GDM1 (cell line): ENCODE data around the gene EIF4G3.
"Not testable (repeated sequence)": the region's sequence is repeated elsewhere in the genome, so short reads cannot be mapped to it uniquely, and the experiment has no call there.

ENCODE experiments used
- DNase-seq: peaks from one replicate; lab custom pipeline; 2025; lab: John Stamatoyannopoulos, UW

Gene EIF4G3

GRCh38 chr1:21176586-21177555 is at the start of gene EIF4G3:
TSS of gene EIF4G3 (minus strand) at chr1:21176897. CDS start at chr1:21002742, 174,155 bp downstream.
- DNase-seq, result peak; percentile 94

- no peak for DNase-seq
Observed at GRCh38 chr1:21225065-21225464, 48.4 kb upstream of the EIF4G3 start.

GRCh38 chr1:21220815-21221214 is 44.1 kb upstream of the EIF4G3 start:
- DNase-seq, result no peak

- DNase-seq, result no peak
Observed at GRCh38 chr1:21219674-21220073, 43.0 kb upstream of the EIF4G3 start.

- no peak for DNase-seq
Observed at GRCh38 chr1:21217812-21218596, 41.3 kb upstream of the EIF4G3 start.

- DNase-seq, result peak; percentile 15
Observed at GRCh38 chr1:21216835-21217811, 40.4 kb upstream of the EIF4G3 start.

GRCh38 chr1:21212126-21212525 is 35.4 kb upstream of the EIF4G3 start:
- no peak for DNase-seq

- not testable (repeated sequence) for DNase-seq
Observed at GRCh38 chr1:21208137-21208700, 31.5 kb upstream of the EIF4G3 start.

- DNase-seq, result no peak
Observed at GRCh38 chr1:21206117-21206516, 29.4 kb upstream of the EIF4G3 start.

GRCh38 chr1:21205416-21205815 is 28.7 kb upstream of the EIF4G3 start:
- no peak for DNase-seq

- DNase-seq, result no peak
Observed at GRCh38 chr1:21201650-21202049, 25.0 kb upstream of the EIF4G3 start.

- DNase-seq, result not testable (repeated sequence)
Observed at GRCh38 chr1:21201238-21201637, 24.5 kb upstream of the EIF4G3 start.

- DNase-seq, result no peak
Observed at GRCh38 chr1:21200767-21201166, 24.1 kb upstream of the EIF4G3 start.

GRCh38 chr1:21198929-21199328 is 22.2 kb upstream of the EIF4G3 start:
- no peak for DNase-seq

GRCh38 chr1:21192871-21193270 is 16.2 kb upstream of the EIF4G3 start:
- no peak for DNase-seq

GRCh38 chr1:21192284-21192683 is 15.6 kb upstream of the EIF4G3 start:
- no peak for DNase-seq

GRCh38 chr1:21190771-21191170 is 14.1 kb upstream of the EIF4G3 start:
- not testable (repeated sequence) for DNase-seq

GRCh38 chr1:21189906-21190500 is 13.3 kb upstream of the EIF4G3 start:
- DNase-seq, result no peak

- no peak for DNase-seq
Observed at GRCh38 chr1:21189421-21189820, 12.7 kb upstream of the EIF4G3 start.

GRCh38 chr1:21188235-21188634 is 11.5 kb upstream of the EIF4G3 start:
- no peak for DNase-seq

- no peak for DNase-seq
Observed at GRCh38 chr1:21185221-21185731, 8.6 kb upstream of the EIF4G3 start.
